Measurements from ENCODE around the gene PTPN5.
"Not testable (repeated sequence)": the region's sequence is repeated elsewhere in the genome, so short reads cannot be mapped to it uniquely, and the experiment has no call there.

PTPN5 gene

DNA sequence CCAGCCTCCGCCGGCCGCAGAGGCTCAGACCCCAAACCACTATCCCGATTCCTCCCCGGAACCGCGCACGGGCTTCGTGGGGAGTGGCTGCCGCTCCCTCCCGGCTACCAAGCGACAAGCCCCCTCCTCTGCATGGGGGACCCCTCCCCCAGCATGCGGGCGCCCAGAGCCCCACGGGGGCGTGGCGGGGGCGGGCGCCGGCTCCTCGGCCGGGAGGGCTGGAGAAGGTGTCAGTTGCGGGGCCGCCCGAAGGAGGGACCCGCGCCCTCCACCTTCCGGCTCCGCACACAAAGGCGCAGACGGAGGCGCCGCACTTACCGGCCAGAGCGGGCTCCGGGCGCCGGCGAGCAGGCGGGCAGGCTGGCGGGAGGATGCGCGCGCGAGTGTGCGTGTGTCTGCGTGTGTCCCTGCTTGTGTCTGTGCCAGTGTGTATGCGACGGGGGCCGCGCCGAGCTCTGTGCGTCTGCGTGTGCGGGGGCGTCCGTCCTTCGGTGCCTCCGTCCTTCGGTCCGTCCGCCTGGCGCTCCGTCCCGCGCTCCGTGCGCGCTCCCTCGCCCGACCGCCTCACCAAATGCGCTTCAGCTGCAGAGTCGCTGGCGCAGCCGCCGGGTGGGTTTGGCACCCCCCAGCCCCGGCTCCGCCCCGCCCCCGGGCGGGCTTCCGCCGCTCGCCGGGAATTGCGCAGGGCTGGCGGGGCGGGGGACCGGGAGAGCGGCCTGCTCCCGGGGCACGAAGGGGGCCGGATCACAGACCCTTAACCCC, at the start of gene PTPN5:
TSS of gene PTPN5 (minus strand) at position 592 of the 762 bp plus-strand sequence. CDS start 19,840 bp downstream, outside the sequence.
- H3K27me3 ChIP-seq = peaks cover 96% of the 10 kb centered on the region
- H3K4me1 ChIP-seq (ENCODE audit: control insufficient read depth in 1 of 2, insufficient read depth in 1 of 2, low read depth in 1 of 2, low read length in 1 of 2) = no peaks in the 10 kb centered on the region
- H3K4me3 ChIP-seq (ENCODE audit: low read depth in 1 of 2, low read length in 1 of 2) = no peak within 1 kb of the TSS
- no peak within 1 kb of the TSS for H3K27ac ChIP-seq
- TF ChIP-seq CTCF (IDR thresholded peaks at IDR 0.05) = no peak
- H3K36me3 ChIP-seq = no peaks in the 10 kb centered on the region
- no peaks in the 10 kb centered on the region for H3K9me3 ChIP-seq

DNA sequence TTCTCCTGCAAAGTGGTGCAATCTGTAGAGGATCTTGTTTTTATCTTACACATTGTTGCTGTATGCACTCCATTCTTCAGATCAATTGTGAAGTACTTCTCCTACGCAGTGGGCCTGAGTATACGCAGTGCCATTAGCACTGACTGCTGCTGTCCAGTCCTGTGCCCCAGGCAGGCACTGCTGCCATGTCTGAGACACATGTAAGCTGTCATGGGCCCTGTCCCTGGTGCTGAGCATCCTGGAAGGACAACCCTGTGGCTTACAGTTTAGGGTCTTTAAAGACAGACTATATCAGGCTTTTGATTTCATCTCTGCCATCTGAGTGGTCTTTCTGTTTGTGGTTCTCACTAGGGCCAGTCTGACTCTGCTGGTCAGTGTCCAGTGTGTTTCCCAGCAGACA, 44.8 kb upstream of the PTPN5 start:
- Histone ChIP-seq H3K36me3 (no peaks in the 10 kb centered on the region), H3K4me3 (ENCODE audit: low read depth in 1 of 2, low read length in 1 of 2) (no peak overlapping the region), H3K27ac (no peak overlapping the region), H3K4me1 (ENCODE audit: control insufficient read depth in 1 of 2, insufficient read depth in 1 of 2, low read depth in 1 of 2, low read length in 1 of 2) (no peaks in the 10 kb centered on the region), H3K27me3 (no peaks in the 10 kb centered on the region), H3K9me3 (no peaks in the 10 kb centered on the region)
- TF ChIP-seq CTCF (IDR thresholded peaks at IDR 0.05) = no peak

- TF ChIP-seq CTCF (IDR thresholded peaks at IDR 0.05) = no peak
- Histone ChIP-seq H3K4me1 (ENCODE audit: control insufficient read depth in 1 of 2, insufficient read depth in 1 of 2, low read depth in 1 of 2, low read length in 1 of 2) (no peaks in the 10 kb centered on the region), H3K4me3 (ENCODE audit: low read depth in 1 of 2, low read length in 1 of 2) (no peak overlapping the region), H3K27me3 (no peaks in the 10 kb centered on the region), H3K27ac (no peak overlapping the region), H3K9me3 (no peaks in the 10 kb centered on the region), H3K36me3 (no peaks in the 10 kb centered on the region)
Observed at GRCh38 chr11:18834754-18835466, 43.3 kb upstream of the PTPN5 start.

DNA sequence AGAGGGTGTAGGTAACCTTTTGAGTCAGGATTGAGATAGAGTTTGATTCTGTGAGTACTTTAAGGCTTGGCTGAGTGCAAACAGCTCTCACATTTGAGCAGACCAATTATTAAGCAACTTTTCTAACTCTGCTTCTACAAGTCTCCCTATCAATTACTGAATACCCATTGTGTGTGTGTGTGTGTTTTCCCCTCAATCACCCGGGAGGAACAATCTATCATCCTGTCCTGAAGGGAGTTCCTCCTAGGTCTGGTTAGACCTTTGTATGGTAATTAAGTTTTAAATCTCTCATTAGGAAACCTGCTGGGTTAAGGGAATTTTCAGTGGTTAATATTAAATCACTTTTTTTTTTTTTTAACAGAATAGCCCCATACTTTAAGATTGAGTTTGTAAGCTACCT, 28.6 kb upstream of the PTPN5 start:
- H3K4me1 ChIP-seq (ENCODE audit: control insufficient read depth in 1 of 2, insufficient read depth in 1 of 2, low read depth in 1 of 2, low read length in 1 of 2); H3K9me3 ChIP-seq; H3K4me3 ChIP-seq (ENCODE audit: low read depth in 1 of 2, low read length in 1 of 2); H3K27ac ChIP-seq; H3K27me3 ChIP-seq; H3K36me3 ChIP-seq: not testable (repeated sequence)

GRCh38 chr11:18804199-18804999, 12.8 kb upstream of the PTPN5 start:
- H3K9me3 ChIP-seq = no peaks in the 10 kb centered on the region
- H3K27ac ChIP-seq = no peak overlapping the region
- H3K36me3 ChIP-seq = no peaks in the 10 kb centered on the region
- H3K27me3 ChIP-seq = peaks cover 27% of the 10 kb centered on the region
- H3K4me3 ChIP-seq (ENCODE audit: low read depth in 1 of 2, low read length in 1 of 2) = no peak overlapping the region
- H3K4me1 ChIP-seq (ENCODE audit: control insufficient read depth in 1 of 2, insufficient read depth in 1 of 2, low read depth in 1 of 2, low read length in 1 of 2) = no peaks in the 10 kb centered on the region
- TF ChIP-seq CTCF (IDR thresholded peaks at IDR 0.05) = no peak
